H1 (cell line): Measurements from ENCODE around the gene KATNBL1. TPM values are rescaled to one million over a fixed set of nuclear protein-coding genes. Genes with fewer than 3 reads are reported as not detected.

Experiments
- CTCF ChIA-PET: fragments of 300-600 bp; sonication (Branson Sonifier 250); formaldehyde crosslinking; loops from one replicate; lab custom pipeline; 2021; ENCODE audit not compliant: partially characterized antibody; lab: Charles Lee
- POLR2A ChIA-PET: fragments of 300-600 bp; sonication (Branson Sonifier 250); formaldehyde crosslinking; loops from one replicate; lab custom pipeline; 2021; ENCODE audit warnings: inconsistent platforms; ENCODE audit not compliant: partially characterized antibody; lab: Charles Lee
- DNase-seq, 2 experiments: peaks; one replicate each; pipeline versions ENCODE4 v3.0.0 to v3.0.0-alpha.2; 2010 to 2022; ENCODE audit warnings: low spot score in 2 of 2, low read depth in 1 of 2, mixed read lengths in 1 of 2
- FAIRE-seq: peaks from 2 replicates; lab custom pipeline; 2011; peaks lifted over from hg19 to GRCh38; lab: Jason Lieb, UNC
- H2AFZ ChIP-seq: 2 replicates; pipeline ENCODE4 v1.8.1; 2012; ENCODE audit warnings: low read length, inconsistent platforms
- H2AK5ac ChIP-seq: 2 replicates; pipeline ENCODE4 v1.6.1; 2013; ENCODE audit warnings: low read depth, low read length
- H2BK120ac ChIP-seq: replicated peaks from 2 replicates; pipeline ENCODE3; 2013; ENCODE audit warnings: low read depth, low read length, inconsistent platforms
- H2BK12ac ChIP-seq: 2 replicates; pipeline ENCODE4 v1.6.1; 2013; ENCODE audit warnings: low read depth, low read length
- H2BK15ac ChIP-seq: 2 replicates; pipeline ENCODE4 v1.6.1; 2013; ENCODE audit warnings: low read length
- H2BK20ac ChIP-seq: 2 replicates; pipeline ENCODE4 v1.6.1; 2013; ENCODE audit warnings: low read length
- H2BK5ac ChIP-seq: 2 replicates; pipeline ENCODE4 v1.6.1; 2013; ENCODE audit warnings: low read depth, low read length
- H3K14ac ChIP-seq: 2 replicates; pipeline ENCODE4 v1.6.1; 2013; ENCODE audit warnings: inconsistent platforms; ENCODE audit not compliant: insufficient read length
- H3K18ac ChIP-seq: 2 replicates; pipeline ENCODE4 v1.6.1; 2013; ENCODE audit warnings: low read length; ENCODE audit errors: extremely low read depth
- H3K23ac ChIP-seq: 2 replicates; pipeline ENCODE4 v1.6.1; 2013; ENCODE audit warnings: inconsistent platforms; ENCODE audit not compliant: insufficient read length
- H3K23me2 ChIP-seq: 2 replicates; pipeline ENCODE4 v1.6.1; 2013; ENCODE audit warnings: low read depth, low read length
- H3K27ac ChIP-seq: 2 replicates; pipeline ENCODE4 v1.6.1; 2011; ENCODE audit warnings: low read depth, low read length, inconsistent platforms
- H3K27me3 ChIP-seq, 4 experiments: replicated peaks in 1 of 4; 1 replicate in 1 of 4; 2 replicates in 3 of 4; pipeline versions ENCODE4 v1.6.1 to v1.8.1; 2011 to 2013; ENCODE audit warnings: low read length in 3 of 4, mild to moderate bottlenecking in 3 of 4, inconsistent platforms in 2 of 4, mixed read lengths in 2 of 4, moderate library complexity in 1 of 4; ENCODE audit not compliant: control insufficient read depth in 3 of 4, insufficient read depth in 3 of 4; ENCODE audit errors: extremely low read depth in 1 of 4
- H3K36me3 ChIP-seq, 4 experiments: 2 replicates each; pipeline versions ENCODE4 v1.6.1 to v1.8.1; 2011 to 2013; ENCODE audit warnings: mild to moderate bottlenecking in 4 of 4, low read length in 3 of 4, moderate library complexity in 2 of 4, control low read depth in 1 of 4, inconsistent platforms in 1 of 4; ENCODE audit not compliant: insufficient read depth in 4 of 4, control insufficient read depth in 2 of 4
- H3K4ac ChIP-seq: replicated peaks from 2 replicates; pipeline ENCODE3; 2013; ENCODE audit warnings: low read length, low read depth, mixed read lengths, inconsistent platforms; ENCODE audit not compliant: insufficient read length
- H3K4me1 ChIP-seq, 4 experiments: replicated peaks in 1 of 4; 1 replicate in 1 of 4; 2 replicates in 3 of 4; pipeline versions ENCODE4 v1.6.1 to v1.8.1; 2011 to 2013; ENCODE audit warnings: low read length in 3 of 4, inconsistent platforms in 2 of 4, mixed read lengths in 1 of 4; ENCODE audit not compliant: insufficient read depth in 4 of 4, control insufficient read depth in 3 of 4
- H3K4me2 ChIP-seq, 2 experiments: 2 replicates each; pipeline versions ENCODE4 v1.6.1 to v1.8.1; 2011 to 2013; ENCODE audit warnings: low read depth in 2 of 2, low read length in 2 of 2, control low read depth in 1 of 2, inconsistent platforms in 1 of 2, mild to moderate bottlenecking in 1 of 2; ENCODE audit not compliant: insufficient read depth in 1 of 2
- H3K4me3 ChIP-seq, 4 experiments: fragments of 200-600, 300-600 bp in 1 of 4; sonication (generic), shearing (Covaris generic), sonication (Bioruptor Twin) in 1 of 4; 2 replicates each; pipeline versions ENCODE4 v1.5.1 to v1.8.1; 2011 to 2016; ENCODE audit warnings: low read length in 4 of 4, low read depth in 3 of 4, control low read depth in 2 of 4, inconsistent platforms in 2 of 4, mild to moderate bottlenecking in 2 of 4, mixed read lengths in 1 of 4, moderate library complexity in 1 of 4; ENCODE audit not compliant: insufficient read depth in 2 of 4; ENCODE audit errors: extremely low read depth in 1 of 4
- H3K56ac ChIP-seq: replicated peaks from 2 replicates; pipeline ENCODE3; 2013; ENCODE audit warnings: low read depth, mild to moderate bottlenecking, mixed read lengths, low read length, inconsistent platforms; ENCODE audit not compliant: insufficient read length
- H3K79me1 ChIP-seq: 2 replicates; pipeline ENCODE4 v1.6.1; 2013; ENCODE audit warnings: low read depth, low read length, control low read depth
- H3K79me2 ChIP-seq, 2 experiments: 2 replicates each; pipeline versions ENCODE4 v1.6.1 to v1.8.1; 2012 to 2013; ENCODE audit warnings: low read length in 2 of 2, mild to moderate bottlenecking in 2 of 2, inconsistent platforms in 1 of 2; ENCODE audit not compliant: insufficient read depth in 2 of 2, control insufficient read depth in 1 of 2
- H3K9ac ChIP-seq, 4 experiments: replicated peaks in 1 of 4; 1 replicate in 1 of 4; 2 replicates in 3 of 4; pipeline versions ENCODE4 v1.6.1 to v1.8.1; 2011 to 2013; ENCODE audit warnings: low read depth in 3 of 4, low read length in 3 of 4, control low read depth in 2 of 4, mild to moderate bottlenecking in 2 of 4, moderate library complexity in 2 of 4, inconsistent platforms in 1 of 4; ENCODE audit errors: extremely low read depth in 1 of 4
- H3K9me3 ChIP-seq, 2 experiments: 2 replicates each; pipeline versions ENCODE4 v1.6.1 to v1.8.1; 2012 to 2013; ENCODE audit warnings: mild to moderate bottlenecking in 2 of 2, moderate library complexity in 2 of 2, control low read depth in 1 of 2, inconsistent platforms in 1 of 2, low read depth in 1 of 2, low read length in 1 of 2, mixed read lengths in 1 of 2; ENCODE audit not compliant: insufficient read depth in 2 of 2
- H4K20me1 ChIP-seq, 2 experiments: replicated peaks in 1 of 2; 2 replicates each; pipeline versions ENCODE3 to v1.8.1; 2011 to 2013; ENCODE audit warnings: inconsistent platforms in 2 of 2, low read length in 2 of 2, mild to moderate bottlenecking in 1 of 2; ENCODE audit not compliant: insufficient read depth in 2 of 2, control insufficient read depth in 1 of 2
- H4K5ac ChIP-seq: 2 replicates; pipeline ENCODE4 v1.6.1; 2013; ENCODE audit warnings: low read length, low read depth, mixed read lengths, inconsistent platforms; ENCODE audit not compliant: insufficient read length
- H4K8ac ChIP-seq: 2 replicates; pipeline ENCODE4 v1.8.0; 2013; ENCODE audit warnings: mild to moderate bottlenecking, moderate library complexity, low read length, inconsistent platforms; ENCODE audit not compliant: insufficient read depth; ENCODE audit errors: extremely low read depth
- H4K91ac ChIP-seq: replicated peaks from 2 replicates; pipeline ENCODE3; 2013; ENCODE audit warnings: low read length, mixed read lengths, inconsistent platforms; ENCODE audit not compliant: insufficient read length
- CREB1 ChIP-seq: IDR thresholded peaks from 2 replicates; pipeline ENCODE4 v1.6.1; 2012; ENCODE audit warnings: inconsistent platforms
- EGR1 ChIP-seq: IDR thresholded peaks from 2 replicates; pipeline ENCODE4 v1.6.1; 2011; ENCODE audit warnings: low read depth, low read length, borderline replicate concordance
- EP300 ChIP-seq, 2 experiments: IDR thresholded peaks; 1 replicate in 1 of 2; 2 replicates in 1 of 2; pipeline ENCODE4 v1.6.1; 2011 to 2012; ENCODE audit warnings: low read depth in 2 of 2, low read length in 2 of 2, mild to moderate bottlenecking in 2 of 2, borderline replicate concordance in 1 of 2, inconsistent platforms in 1 of 2, moderate library complexity in 1 of 2
- RAD21 ChIP-seq, 2 experiments: IDR thresholded peaks in 1 of 2; conservative IDR thresholded peaks in 1 of 2; 2 replicates each; pipeline ENCODE4 v1.6.1; 2011; ENCODE audit warnings: low read depth in 2 of 2, low read length in 2 of 2, improper control_type of control experiment in 1 of 2, inconsistent platforms in 1 of 2, mild to moderate bottlenecking in 1 of 2, moderate library complexity in 1 of 2
- RFX5 ChIP-seq: IDR thresholded peaks from 2 replicates; pipeline ENCODE4 v1.6.1; 2011; ENCODE audit warnings: low read depth, low read length, improper control_type of control experiment, borderline replicate concordance
- YY1 ChIP-seq: IDR thresholded peaks from 2 replicates; pipeline ENCODE4 v1.6.1; 2011; ENCODE audit warnings: low read depth, mild to moderate bottlenecking, low read length
- WGBS, 2 experiments: shearing (Covaris generic) in 1 of 2; methylation state at CpG; one replicate each; pipeline versions ENCODE4 v1.1.6 to v1.1.7; 2013 to 2015; ENCODE audit warnings: low lambda C conversion rate in 2 of 2, mixed read lengths in 2 of 2, inconsistent platforms in 1 of 2, low coverage in 1 of 2, missing lambda C conversion rate in 1 of 2; ENCODE audit not compliant: insufficient replicate concordance in 2 of 2, insufficient coverage in 1 of 2, insufficient read length in 1 of 2; ENCODE audit errors: extremely low coverage in 1 of 2, missing lambda C conversion rate in 1 of 2; 5-methylcytosine and 5-hydroxymethylcytosine counted together
- polyA plus RNA-seq, 7 experiments: library from polyadenylated mRNA; depleted of rRNA in 3 of 7; stranded (reverse) in 5 of 7; unstranded in 2 of 7; fragments of >200 nt in 5 of 7; fragments of 200-250 nt in 2 of 7; gene quantifications; 1 replicate in 5 of 7; 2 replicates in 1 of 7; 4 replicates in 1 of 7; pipeline versions ENCODE4 v1.2.1 to v1.2.3, GENCODE V29; 2011 to 2013; ENCODE audit warnings: missing spikeins in 2 of 7, mixed read lengths in 2 of 7
- total RNA-seq: library from RNA; stranded (reverse); fragmentation: NEBNext Ultra II Directional; extraction: Animal tissue kit (Norgen Biotek cat#: 25700); gene quantifications from 2 replicates; pipeline ENCODE4 v1.2.1, GENCODE V29; 2021

The KATNBL1 gene
- total and polyA plus RNA-seq, 2 of the 8 experiments (the other 6 are each of a cell fraction or from before 2014, with no cell fraction given), result 14.2 to 51.4 TPM

GRCh38 chr15:34122771-34123183 lies 87.1 kb downstream of the KATNBL1 start:
- Histone ChIP-seq H3K23ac (no peak overlapping the region), H3K4me2 (no peak overlapping the region), H3K79me2 (no peaks in the 10 kb centered on the region), H3K4me1 (no peaks in the 10 kb centered on the region), H4K91ac (no peak overlapping the region), H2BK120ac (no peak overlapping the region), H3K79me1 (no peaks in the 10 kb centered on the region), H3K23me2 (no peaks in the 10 kb centered on the region), H3K27me3 (no peaks in the 10 kb centered on the region), H3K27ac (no peak overlapping the region), H3K4ac (no peak overlapping the region), H2BK12ac (no peak overlapping the region), H4K5ac (no peak overlapping the region), H3K14ac (no peak overlapping the region), H3K56ac (no peak overlapping the region), H2AFZ (no peak overlapping the region), H2AK5ac (no peak overlapping the region), H2BK15ac (no peak overlapping the region), H2BK20ac (no peak overlapping the region), H3K4me3 (no peak overlapping the region), H4K8ac (no peak overlapping the region), H3K9me3 (no peaks in the 10 kb centered on the region), H4K20me1 (no peaks in the 10 kb centered on the region), H3K36me3 (no peaks in the 10 kb centered on the region), H3K9ac (no peak overlapping the region), H3K18ac (no peak overlapping the region), H2BK5ac (no peak overlapping the region)
- FAIRE-seq, result no peak
- POLR2A ChIA-PET, result interaction anchor here (1.3 kb wide), 1 partner anchor 10 kb away, joined by 7 read pairs; no protein-coding TSS in a partner anchor
- TF ChIP-seq RAD21 (IDR thresholded peaks at IDR 0.05 in 1 of 2, conservative IDR thresholded peaks at IDR 0.05 in 1 of 2; ENCODE audit: low read depth in 2 of 2, low read length in 2 of 2), result no peak
- TF ChIP-seq RFX5, result no peak
- no peak for TF ChIP-seq CREB1
- TF ChIP-seq EGR1, result no peak
- no peak for TF ChIP-seq EP300 (IDR thresholded peaks at IDR 0.05; ENCODE audit: borderline replicate concordance in 1 of 2, low read depth in 2 of 2, low read length in 2 of 2)
- no peak for TF ChIP-seq YY1
- CTCF ChIA-PET, result interaction anchor here (1.2 to 4.3 kb wide), 3 partner anchors 13 to 110 kb away, joined by 3 to 33 read pairs (median 3); no protein-coding TSS in a partner anchor
- no peak for DNase-seq
- WGBS, 2 experiments, result 91% methylated on average over 6 of the region's 6 CpGs; no CpG with 5 or more reads in 1 of the 2 experiments
